Neural cell (in vitro differentiated cells): ENCODE results near the gene GNRH2.

Experiments
- CTCF ChIP-seq: fragments of 450-650 bp; IDR thresholded peaks from 2 replicates; pipeline ENCODE4 v1.5.1; 2014; ENCODE audit warnings: antibody characterized with exemption, mild to moderate bottlenecking, moderate library complexity; ENCODE audit not compliant: poor library complexity, severe bottlenecking
- TAF1 ChIP-seq: IDR thresholded peaks from 2 replicates; pipeline ENCODE4 v1.6.1; 2012; ENCODE audit warnings: low read depth

DNA sequence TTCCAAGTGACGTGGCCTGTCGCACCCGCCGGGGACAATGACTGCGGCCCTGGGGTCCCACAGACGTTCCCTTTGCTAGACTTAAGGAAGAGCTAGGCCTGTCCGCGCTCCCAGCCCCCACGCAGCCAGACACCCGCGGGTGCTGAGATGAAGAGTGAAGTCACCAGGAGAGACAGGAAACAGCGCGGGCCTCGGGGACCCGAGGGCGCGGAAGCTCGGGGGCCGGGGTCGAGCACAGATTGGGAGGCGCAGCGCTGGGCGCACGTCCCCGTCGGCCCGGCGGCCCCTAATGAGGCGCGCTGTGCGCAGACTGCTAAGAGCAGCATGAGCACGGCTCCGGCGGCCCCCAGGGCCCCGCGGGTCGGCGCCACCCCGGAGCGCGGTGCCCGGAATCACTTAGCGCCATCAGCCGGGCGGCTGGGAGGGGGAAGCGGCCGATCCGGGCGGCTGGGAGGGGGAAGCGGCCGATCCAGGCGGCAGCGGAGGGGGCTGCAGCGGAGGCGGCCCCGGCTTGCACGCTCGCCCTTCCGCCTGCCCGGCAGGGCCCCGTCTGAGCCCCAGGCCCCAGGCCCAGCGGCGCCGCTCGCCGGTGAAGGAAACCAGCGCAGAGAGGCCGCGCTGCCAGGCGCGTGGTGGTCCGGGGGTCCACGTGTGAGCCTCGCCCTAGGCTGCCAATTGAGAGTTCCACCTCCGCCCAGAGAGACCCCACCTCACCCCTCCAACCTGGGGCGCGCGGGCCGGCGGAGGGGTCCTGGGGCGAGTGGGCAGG lies 49.4 kb downstream of the GNRH2 start:
- TF ChIP-seq CTCF (no peak), TAF1 (no peak)
